ENCODE data around the gene CACNA1H.
"Not testable (repeated sequence)": the region's sequence is repeated elsewhere in the genome, so short reads cannot be mapped to it uniquely, and the experiment has no call there.

CACNA1H gene

GRCh38 chr16:1190789-1191188 is 37.9 kb downstream of the CACNA1H start:
- not testable (repeated sequence) for DNase-seq

GRCh38 chr16:1192384-1193073 is 39.6 kb downstream of the CACNA1H start:
- DNase-seq = no peak

- peak in 11 of 56 donors; percentile 3 to 65 (median 21) for DNase-seq
Observed at GRCh38 chr16:1193143-1193824, 40.4 kb downstream of the CACNA1H start.

- DNase-seq = no peak
Observed at GRCh38 chr16:1193825-1194581, 41.1 kb downstream of the CACNA1H start.

GRCh38 chr16:1194665-1195392 is 41.9 kb downstream of the CACNA1H start:
- DNase-seq = peak in 2 of 56 donors; percentile 11 to 13

- no peak for DNase-seq
Observed at GRCh38 chr16:1195393-1195666, 42.4 kb downstream of the CACNA1H start.

GRCh38 chr16:1196494-1196893 is 43.6 kb downstream of the CACNA1H start:
- DNase-seq = no peak

GRCh38 chr16:1197237-1197866 is 44.4 kb downstream of the CACNA1H start:
- DNase-seq = no peak

- no peak for DNase-seq
Observed at GRCh38 chr16:1198194-1198593, 45.3 kb downstream of the CACNA1H start.

- not testable (repeated sequence) for DNase-seq
Observed at GRCh38 chr16:1198671-1199346, 45.9 kb downstream of the CACNA1H start.

- DNase-seq = no peak
Observed at GRCh38 chr16:1199347-1200013, 46.6 kb downstream of the CACNA1H start.

- DNase-seq = no peak
Observed at GRCh38 chr16:1200014-1200627, 47.2 kb downstream of the CACNA1H start.

GRCh38 chr16:1201444-1201843 is 48.5 kb downstream of the CACNA1H start:
- DNase-seq = no peak

- no peak for DNase-seq
Observed at GRCh38 chr16:1202274-1202673, 49.4 kb downstream of the CACNA1H start.

GRCh38 chr16:1204933-1205332 is 52.0 kb downstream of the CACNA1H start:
- no peak for DNase-seq

- DNase-seq = no peak
Observed at GRCh38 chr16:1206326-1206725, 53.4 kb downstream of the CACNA1H start.

GRCh38 chr16:1206786-1207185 is 53.9 kb downstream of the CACNA1H start:
- no peak for DNase-seq

- no peak for DNase-seq
Observed at GRCh38 chr16:1208239-1208830, 55.4 kb downstream of the CACNA1H start.

- DNase-seq = no peak
Observed at GRCh38 chr16:1209081-1209480, 56.2 kb downstream of the CACNA1H start.
